ENCODE measurements around the gene CHKA.

- TF ChIP-seq EZH2phosphoT487 (IDR thresholded peaks at IDR 0.05; ENCODE audit: insufficient read depth, low read depth) (no peak), EZH2 (IDR thresholded peaks at IDR 0.05; ENCODE audit: insufficient read depth, poor library complexity, severe bottlenecking) (no peak)
These were observed 19.5 kb upstream of the CHKA start for GRCh38 chr11:68140496-68141245.
